NCI-H1092 treated with DMSO at 0.1 percent for 48 hours (cell line): ENCODE data around the gene CRHR1.
A peak's percentile ranks its signal among the peaks of the same experiment; 100 is the strongest.
"Not testable (repeated sequence)": the region's sequence is repeated elsewhere in the genome, so short reads cannot be mapped to it uniquely, and the experiment has no call there.

ENCODE experiments used
- DNase-seq: peaks from one replicate; lab custom pipeline; 2025; lab: John Stamatoyannopoulos, UW

CRHR1 gene

DNA sequence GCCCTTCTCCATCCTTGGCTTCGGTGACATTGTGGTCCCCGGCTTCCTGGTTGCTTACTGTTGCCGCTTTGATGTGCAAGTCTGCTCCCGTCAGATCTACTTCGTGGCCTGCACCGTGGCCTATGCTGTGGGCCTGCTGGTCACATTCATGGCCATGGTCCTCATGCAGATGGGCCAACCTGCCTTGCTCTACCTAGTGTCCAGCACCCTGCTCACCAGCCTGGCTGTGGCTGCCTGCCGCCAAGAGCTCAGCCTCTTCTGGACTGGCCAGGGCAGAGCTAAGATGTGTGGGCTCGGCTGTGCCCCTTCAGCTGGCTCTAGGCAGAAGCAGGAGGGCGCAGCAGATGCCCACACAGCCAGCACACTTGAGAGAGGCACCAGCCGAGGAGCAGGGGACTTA lies 62.1 kb downstream of the CRHR1 start:
- DNase-seq = no peak

DNA sequence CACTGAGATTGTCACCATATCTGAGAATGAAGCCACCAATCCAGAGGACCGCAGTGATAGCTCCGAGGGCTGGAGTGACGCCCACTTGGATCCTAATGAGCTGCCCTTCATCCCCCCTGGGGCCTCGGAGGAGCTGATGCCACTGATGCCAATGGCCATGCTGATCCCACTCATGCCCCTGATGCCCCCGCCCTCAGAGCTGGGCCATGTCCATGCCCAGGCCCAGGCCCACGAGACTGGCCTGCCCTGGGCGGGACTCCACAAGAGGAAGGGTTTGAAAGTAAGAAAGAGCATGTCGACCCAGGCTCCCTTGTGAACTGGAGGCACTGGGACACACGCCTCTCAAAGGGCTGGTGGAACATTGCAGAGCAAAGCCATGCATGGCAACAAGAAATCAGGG lies 62.5 kb downstream of the CRHR1 start:
- DNase-seq = no peak

GRCh38 chr17:45847101-45847500 lies 63.0 kb downstream of the CRHR1 start:
- no peak for DNase-seq

DNA sequence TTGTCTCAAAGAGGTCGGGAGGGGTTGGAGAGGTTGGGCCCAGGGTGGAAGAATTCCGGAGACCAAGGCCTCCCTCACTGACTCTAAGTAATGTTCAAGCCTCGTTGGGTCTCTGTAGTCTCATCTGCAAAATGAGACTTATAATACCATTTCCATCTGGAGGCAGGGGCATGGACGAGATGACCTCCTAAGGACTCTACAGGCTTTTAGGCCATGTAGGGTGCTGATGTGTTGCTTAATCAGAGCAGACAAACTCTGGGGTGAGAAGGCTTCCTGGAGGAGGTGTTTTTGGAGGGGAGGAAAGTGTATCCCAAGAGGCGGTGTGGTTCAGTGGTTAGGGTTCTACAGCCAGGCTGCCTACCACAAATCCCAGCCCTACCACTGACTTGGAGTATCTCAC lies 63.6 kb downstream of the CRHR1 start:
- no peak for DNase-seq

GRCh38 chr17:45848405-45848804 lies 64.3 kb downstream of the CRHR1 start:
- no peak for DNase-seq

- peak; percentile 26 for DNase-seq
These were observed 64.9 kb downstream of the CRHR1 start for GRCh38 chr17:45848868-45849535.

DNA sequence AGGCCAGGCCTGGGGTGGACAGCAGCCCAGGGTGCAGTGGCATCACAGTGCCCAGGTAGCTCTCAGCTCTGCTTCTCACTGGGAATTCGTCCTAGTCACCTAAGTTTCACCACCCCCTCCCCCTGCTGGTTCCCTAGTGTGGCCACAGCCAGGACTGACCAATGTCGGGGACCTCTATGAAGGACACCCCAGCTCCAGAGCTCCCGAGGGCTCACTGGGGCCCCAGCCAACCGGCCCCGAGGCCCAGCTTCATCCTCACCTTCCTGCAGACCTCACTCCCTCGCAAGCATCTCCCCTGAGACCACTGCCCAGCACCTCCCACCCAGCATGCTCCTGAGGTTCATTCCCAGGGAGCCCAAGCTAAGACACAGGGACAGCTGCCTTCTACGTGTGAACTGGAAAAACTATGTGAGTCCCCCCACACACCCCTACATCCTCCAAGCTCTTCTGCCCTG lies 65.4 kb downstream of the CRHR1 start:
- no peak for DNase-seq

DNA sequence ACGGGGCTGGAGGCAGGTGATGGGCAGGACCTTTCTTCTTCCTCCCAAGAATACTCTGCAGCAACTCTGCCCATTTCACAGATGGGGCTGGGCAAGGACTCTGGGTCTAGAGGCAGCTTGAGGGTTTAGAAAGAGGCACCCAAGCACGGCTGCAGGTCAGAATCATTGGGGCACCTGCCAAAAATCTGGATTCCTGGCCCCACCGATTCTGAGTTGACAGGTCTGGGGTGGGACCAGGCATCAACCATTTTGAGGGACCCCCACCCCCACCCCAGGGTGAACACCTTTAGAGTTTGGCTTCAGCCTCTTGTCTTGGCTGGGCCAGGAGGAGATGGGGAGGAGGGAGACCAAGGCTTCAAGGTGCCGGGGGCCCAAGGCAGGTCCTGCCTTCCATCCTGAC lies 65.9 kb downstream of the CRHR1 start:
- DNase-seq = no peak

DNA sequence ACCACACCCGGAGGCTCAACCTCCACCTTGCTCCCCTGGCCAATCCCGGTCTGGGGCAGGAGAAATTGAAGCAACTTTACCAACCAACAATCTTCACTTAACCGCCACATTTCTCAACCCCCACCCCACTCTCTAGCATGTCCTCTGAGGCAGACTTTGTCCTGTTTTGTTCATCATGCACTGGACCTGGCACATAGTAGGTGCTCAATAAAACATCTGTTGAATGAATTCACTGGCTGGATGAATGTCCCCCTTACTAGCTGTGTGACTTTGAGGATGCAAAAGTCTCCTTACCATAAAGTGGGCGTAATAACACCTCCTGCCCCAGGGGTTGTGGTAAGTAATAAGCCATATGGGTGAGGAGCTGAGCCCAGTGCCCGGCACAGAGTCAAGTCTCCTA lies 66.3 kb downstream of the CRHR1 start:
- no peak for DNase-seq

- no peak for DNase-seq
These were observed 66.9 kb downstream of the CRHR1 start for GRCh38 chr17:45851022-45851421.

DNA sequence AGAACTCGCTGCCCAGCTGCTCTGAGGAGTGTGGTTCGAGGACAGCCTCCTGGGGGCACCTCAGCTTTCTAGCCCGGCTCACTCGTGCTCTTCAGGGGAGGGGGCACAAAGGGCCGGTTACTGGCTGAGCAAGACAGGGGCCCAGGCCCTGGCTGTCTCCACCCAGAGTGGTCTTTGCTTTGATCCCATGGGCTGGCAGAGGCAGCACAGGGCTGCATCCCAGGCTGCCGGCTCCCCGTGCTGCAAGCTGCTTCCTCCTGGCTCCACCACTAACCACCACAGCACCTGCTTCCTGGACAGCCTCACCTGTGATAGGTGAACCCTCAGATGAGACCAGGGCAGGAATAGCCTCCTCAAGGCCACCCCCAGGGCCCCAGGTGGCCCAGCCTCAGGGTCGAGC lies 67.3 kb downstream of the CRHR1 start:
- no peak for DNase-seq

- no peak for DNase-seq
These were observed 67.8 kb downstream of the CRHR1 start for GRCh38 chr17:45851873-45852272.

- DNase-seq = peak; percentile 29
These were observed 68.6 kb downstream of the CRHR1 start for GRCh38 chr17:45852535-45853297.

DNA sequence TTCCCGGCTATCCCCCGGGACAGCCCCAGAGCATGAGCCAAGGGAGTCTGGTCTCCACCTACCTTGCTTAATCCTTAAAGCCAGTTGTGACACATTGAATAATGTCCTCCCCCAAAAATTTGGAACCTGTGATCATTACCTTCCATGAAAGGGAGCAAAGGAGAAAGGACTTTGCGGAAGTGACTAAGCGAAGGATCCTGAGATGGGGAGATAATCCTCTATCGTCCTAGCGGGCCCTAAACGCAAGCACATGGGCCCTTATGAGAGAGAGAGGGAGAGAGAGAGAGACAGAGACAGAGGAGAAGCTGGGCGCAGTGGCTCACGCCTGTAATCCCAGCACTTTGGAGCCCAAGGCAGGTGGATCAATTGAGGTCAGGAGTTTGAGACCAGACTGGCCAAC lies 70.1 kb downstream of the CRHR1 start:
- no peak for DNase-seq

DNA sequence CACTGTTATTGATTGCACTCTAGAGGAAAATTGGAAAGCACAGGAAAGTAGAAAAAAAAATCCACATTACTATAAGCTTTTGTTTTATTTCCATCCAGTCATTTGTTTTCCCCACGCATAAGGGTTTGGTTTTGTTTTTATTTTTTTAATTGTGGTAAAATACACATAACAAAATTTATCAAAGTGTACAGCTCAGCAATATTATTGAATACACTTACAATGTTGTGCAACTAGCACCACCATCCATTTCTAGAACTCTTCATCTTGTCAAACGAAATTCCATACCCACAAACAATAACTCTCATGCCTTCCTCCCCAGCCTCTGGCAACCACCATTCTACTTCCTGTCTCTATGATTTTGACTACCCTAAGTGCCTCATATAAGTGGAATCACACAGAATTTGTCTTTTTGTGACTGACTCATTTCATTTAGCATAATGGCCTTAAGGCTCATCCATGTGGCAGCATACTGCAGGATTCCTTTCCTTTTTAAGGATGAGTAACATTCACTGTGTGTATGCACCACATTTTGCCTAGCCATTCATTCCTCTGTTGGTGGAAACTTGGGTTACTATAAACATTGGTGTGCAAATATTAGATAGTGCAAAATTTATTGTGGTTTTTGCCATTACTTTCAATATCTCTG lies 71.7 kb downstream of the CRHR1 start:
- DNase-seq = no peak

- no peak for DNase-seq
These were observed 74.0 kb downstream of the CRHR1 start for GRCh38 chr17:45857977-45858708.

- no peak for DNase-seq
These were observed 77.0 kb downstream of the CRHR1 start for GRCh38 chr17:45861165-45861564.

DNA sequence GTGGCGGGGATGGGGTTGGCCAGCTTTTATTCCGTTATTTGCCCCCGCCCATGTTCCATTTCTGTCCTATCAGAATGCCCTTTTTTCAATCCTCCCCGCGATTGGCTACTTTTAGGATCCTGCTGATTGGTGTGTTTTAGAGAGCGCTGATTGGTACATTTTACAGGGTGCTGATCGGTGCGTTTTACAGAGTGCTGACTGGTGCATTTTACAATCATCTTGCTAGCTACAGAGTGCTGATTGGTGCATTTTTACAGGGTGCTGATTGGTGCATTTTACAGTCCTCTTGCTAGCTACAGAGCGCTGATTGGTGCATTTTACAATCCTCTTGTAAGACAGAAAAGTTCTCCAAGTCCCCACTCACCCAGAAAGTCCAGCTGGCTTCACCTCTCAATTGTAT lies 78.0 kb downstream of the CRHR1 start:
- not testable (repeated sequence) for DNase-seq

DNA sequence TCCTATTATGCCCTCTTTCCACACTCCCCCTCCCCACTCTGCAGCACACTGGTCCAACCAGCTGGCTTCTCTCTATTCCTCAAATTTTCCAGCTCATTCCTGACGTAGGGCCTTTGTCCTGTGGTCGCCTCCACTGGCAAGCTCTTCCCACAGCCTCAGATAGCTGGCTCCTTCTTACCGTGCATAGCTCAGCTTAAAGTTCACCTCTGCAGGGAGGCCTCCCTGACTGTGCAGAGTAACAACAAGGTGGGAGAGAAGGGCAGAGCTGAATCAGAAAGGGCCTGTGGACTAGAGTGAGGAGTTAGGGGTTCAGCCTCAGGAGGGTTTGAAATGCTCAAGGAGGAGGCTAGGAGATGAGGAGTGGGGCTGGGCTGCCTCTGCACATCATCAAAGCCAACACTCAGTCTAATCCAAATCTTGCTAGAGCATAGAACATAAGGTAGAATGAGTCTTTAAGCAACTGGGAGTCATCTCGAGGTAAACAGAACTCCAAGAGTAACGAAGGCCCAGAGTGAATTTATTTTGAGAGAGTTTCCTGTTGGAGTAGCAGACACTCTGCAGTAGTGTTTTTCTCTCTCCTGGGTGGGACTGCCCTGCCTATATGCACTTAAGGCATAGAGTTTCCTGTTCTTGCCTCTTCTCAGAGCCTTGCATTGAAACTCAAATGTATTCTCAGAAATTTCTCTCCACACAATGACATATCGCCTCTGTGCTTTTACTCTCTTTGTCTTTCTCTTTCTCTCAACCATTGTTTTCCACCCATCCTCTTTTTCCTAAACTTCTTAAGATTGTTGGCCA lies 79.9 kb downstream of the CRHR1 start:
- DNase-seq = no peak

DNA sequence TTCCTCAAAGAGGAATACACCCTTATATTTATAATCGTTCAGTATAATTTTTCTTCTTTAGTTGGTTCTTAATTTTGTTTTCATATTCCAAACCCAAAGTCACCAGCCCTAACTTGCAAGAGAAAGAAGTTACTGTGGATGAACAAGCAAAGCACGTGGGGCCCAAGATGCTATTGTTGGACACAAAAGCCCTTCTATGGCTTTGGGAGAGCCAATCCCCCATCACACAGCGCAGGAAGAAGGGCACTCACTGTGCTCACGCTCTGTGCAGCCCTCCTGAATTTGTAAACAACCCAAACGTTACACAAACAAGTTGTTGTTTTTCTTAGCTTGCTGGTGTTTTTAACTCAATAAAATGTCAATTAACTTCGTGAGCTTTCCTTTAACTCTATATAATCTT lies 83.1 kb downstream of the CRHR1 start:
- no peak for DNase-seq

GRCh38 chr17:45867702-45868101 lies 83.6 kb downstream of the CRHR1 start:
- DNase-seq = no peak

- DNase-seq = no peak
These were observed 84.2 kb downstream of the CRHR1 start for GRCh38 chr17:45868276-45868675.
